Stomach (tissue), 4 donors: ENCODE data around the gene GATA2.

Experiments
- EP300 ChIP-seq: sonication (generic); formaldehyde crosslinking; IDR thresholded peaks from one replicate; pipeline ENCODE4 v1.6.1; 2017; ENCODE audit warnings: antibody characterized with exemption
- POLR2A ChIP-seq, 4 donors: fragments of 450-650 bp; IDR thresholded peaks; one replicate each; pipeline ENCODE4 v1.6.1; 2016; ENCODE audit warnings: antibody characterized with exemption in 4 of 4, control low read depth in 2 of 4, mild to moderate bottlenecking in 1 of 4, moderate library complexity in 1 of 4
- TF ChIP-seq, protein P1 (sequence below), 7 experiments: fragments of 450-650 bp in 4 of 7; fragments of 200-600 bp in 3 of 7; sonication (generic) in 3 of 7; IDR thresholded peaks; one replicate each; pipeline ENCODE4 v1.5.1; 2016 to 2019; ENCODE audit warnings: antibody characterized with exemption in 7 of 7, control low read depth in 2 of 7, mild to moderate bottlenecking in 1 of 7

DNA sequence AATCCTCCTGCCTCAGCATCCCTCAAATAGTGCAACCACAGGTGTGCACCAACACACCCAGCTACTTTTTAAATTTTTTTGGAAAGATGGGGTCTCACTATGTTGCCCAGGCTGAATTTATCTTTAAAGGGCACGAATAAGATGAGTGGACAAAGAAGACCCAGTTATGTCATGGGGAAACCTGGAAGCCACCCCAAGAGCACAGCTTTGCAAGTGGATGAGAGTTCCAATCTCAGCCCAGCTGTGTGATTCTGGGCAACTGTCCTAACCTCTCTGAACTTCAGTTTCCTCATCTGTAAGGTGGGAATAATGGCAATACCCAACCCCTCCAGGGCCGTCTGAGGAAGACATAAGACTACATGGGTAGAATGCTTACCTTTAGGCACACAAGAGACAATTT is 58.5 kb downstream of the GATA2 start:
- TF ChIP-seq, protein P1, sequence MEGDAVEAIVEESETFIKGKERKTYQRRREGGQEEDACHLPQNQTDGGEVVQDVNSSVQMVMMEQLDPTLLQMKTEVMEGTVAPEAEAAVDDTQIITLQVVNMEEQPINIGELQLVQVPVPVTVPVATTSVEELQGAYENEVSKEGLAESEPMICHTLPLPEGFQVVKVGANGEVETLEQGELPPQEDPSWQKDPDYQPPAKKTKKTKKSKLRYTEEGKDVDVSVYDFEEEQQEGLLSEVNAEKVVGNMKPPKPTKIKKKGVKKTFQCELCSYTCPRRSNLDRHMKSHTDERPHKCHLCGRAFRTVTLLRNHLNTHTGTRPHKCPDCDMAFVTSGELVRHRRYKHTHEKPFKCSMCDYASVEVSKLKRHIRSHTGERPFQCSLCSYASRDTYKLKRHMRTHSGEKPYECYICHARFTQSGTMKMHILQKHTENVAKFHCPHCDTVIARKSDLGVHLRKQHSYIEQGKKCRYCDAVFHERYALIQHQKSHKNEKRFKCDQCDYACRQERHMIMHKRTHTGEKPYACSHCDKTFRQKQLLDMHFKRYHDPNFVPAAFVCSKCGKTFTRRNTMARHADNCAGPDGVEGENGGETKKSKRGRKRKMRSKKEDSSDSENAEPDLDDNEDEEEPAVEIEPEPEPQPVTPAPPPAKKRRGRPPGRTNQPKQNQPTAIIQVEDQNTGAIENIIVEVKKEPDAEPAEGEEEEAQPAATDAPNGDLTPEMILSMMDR (IDR thresholded peaks at IDR 0.05) = no peak
- TF ChIP-seq POLR2A (IDR thresholded peaks at IDR 0.05) (no peak), EP300 (no peak)
